LNCaP clone FGC (cell line): ENCODE measurements around the gene KLC3.

Source experiments
- DNase-seq: peaks from one replicate; pipeline ENCODE4 v3.0.0-alpha.2; 2011; ENCODE audit warnings: low read depth
- H3K4me3 ChIP-seq: 2 replicates; pipeline ENCODE4 v1.5.1; 2011; ENCODE audit warnings: mild to moderate bottlenecking, low read depth, low read length, control low read depth
- CTCF ChIP-seq: IDR thresholded peaks from 2 replicates; pipeline ENCODE4 v1.5.1; 2012; ENCODE audit warnings: mild to moderate bottlenecking; ENCODE audit not compliant: control insufficient read depth, insufficient read depth; ENCODE audit errors: extremely low read depth

KLC3 gene

GRCh38 chr19:45314708-45315245 lies 25.8 kb upstream of the KLC3 start:
- no peak for TF ChIP-seq CTCF
- H3K4me3 ChIP-seq: no peak overlapping the region
- DNase-seq: no peak

- no peak for TF ChIP-seq CTCF
- no peak for DNase-seq
- no peak overlapping the region for H3K4me3 ChIP-seq
Measured at GRCh38 chr19:45315304-45315703, 25.2 kb upstream of the KLC3 start.

- no peak overlapping the region for H3K4me3 ChIP-seq
- TF ChIP-seq CTCF: no peak
- DNase-seq: no peak
Measured at GRCh38 chr19:45320997-45321775, 19.4 kb upstream of the KLC3 start.

- no peak overlapping the region for H3K4me3 ChIP-seq
- no peak for DNase-seq
- no peak for TF ChIP-seq CTCF
Measured at GRCh38 chr19:45321848-45322247, 18.7 kb upstream of the KLC3 start.

- DNase-seq: no peak
- H3K4me3 ChIP-seq: no peak overlapping the region
- no peak for TF ChIP-seq CTCF
Measured at GRCh38 chr19:45322311-45322710, 18.2 kb upstream of the KLC3 start.

- DNase-seq: no peak
- no peak for TF ChIP-seq CTCF
- no peak within 1 kb of the TSS for H3K4me3 ChIP-seq
Measured at GRCh38 chr19:45322744-45323281, 17.7 kb upstream of the KLC3 start, which contains the start of gene CKM. TSS of gene CKM (minus strand) at chr19:45322875. CDS start at chr19:45319713, 3,162 bp downstream.
